ENCODE results near the gene ALG9.

ALG9 gene

DNA sequence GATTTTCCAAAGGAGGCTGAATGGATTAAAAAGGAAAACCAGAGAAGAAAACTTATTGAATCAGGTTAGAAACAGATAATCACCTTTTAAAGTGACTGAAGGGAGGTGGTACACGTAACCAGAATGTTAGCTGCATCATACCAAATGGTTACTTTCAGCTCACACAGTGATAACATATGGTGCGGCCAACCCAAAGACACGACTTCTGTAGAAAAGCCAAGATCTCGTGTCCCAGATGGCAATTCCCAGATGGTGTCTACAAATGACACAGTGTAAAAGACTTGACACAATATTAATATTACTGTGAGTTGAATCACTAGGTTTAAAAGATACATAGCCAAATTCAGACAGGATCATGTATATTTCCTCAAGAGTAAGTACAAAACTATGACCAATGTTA, 110.3 kb downstream of the ALG9 start:
- FAIRE-seq (no peak), DNase-seq (ENCODE audit: insufficient read length, low spot score) (no peak)
- TF ChIP-seq, protein P1, sequence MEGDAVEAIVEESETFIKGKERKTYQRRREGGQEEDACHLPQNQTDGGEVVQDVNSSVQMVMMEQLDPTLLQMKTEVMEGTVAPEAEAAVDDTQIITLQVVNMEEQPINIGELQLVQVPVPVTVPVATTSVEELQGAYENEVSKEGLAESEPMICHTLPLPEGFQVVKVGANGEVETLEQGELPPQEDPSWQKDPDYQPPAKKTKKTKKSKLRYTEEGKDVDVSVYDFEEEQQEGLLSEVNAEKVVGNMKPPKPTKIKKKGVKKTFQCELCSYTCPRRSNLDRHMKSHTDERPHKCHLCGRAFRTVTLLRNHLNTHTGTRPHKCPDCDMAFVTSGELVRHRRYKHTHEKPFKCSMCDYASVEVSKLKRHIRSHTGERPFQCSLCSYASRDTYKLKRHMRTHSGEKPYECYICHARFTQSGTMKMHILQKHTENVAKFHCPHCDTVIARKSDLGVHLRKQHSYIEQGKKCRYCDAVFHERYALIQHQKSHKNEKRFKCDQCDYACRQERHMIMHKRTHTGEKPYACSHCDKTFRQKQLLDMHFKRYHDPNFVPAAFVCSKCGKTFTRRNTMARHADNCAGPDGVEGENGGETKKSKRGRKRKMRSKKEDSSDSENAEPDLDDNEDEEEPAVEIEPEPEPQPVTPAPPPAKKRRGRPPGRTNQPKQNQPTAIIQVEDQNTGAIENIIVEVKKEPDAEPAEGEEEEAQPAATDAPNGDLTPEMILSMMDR (IDR thresholded peaks at IDR 0.05; ENCODE audit: insufficient read depth, missing control alignments) = no peak

DNA sequence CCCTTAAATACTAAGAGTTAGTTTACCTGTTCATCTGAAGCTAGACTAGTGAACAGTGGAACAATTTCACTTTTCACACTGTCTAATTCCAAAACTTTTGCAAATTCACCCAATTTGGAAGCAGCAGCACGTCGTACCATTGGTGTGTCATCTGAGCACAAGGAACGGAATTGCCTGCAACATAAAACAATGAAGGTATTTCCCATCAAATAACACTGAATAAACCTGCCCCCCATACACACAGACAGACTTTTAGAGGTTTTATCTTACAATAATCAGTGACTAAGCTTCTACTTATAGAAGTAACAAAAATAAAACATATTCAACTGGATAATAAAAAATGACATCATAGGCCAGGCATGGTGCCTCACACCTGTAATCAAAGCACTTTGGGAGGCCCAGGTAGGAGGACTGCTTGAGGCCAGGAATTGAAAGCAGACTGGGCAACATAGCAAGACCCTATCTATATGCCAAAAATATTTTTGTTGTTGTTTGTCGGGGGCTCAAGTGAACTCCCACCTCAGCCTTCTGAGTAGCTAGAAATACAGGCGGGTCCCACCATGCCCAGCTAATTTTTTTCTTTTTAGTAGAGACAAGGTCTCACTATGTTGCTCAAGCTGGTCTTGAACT, 111.5 kb downstream of the ALG9 start:
- no peak for DNase-seq (ENCODE audit: insufficient read length, low spot score)
- FAIRE-seq = no peak
- TF ChIP-seq, protein P1 (IDR thresholded peaks at IDR 0.05; ENCODE audit: insufficient read depth, missing control alignments) = no peak

GRCh38 chr11:111759376-111759775, 112.0 kb downstream of the ALG9 start:
- DNase-seq (ENCODE audit: insufficient read length, low spot score) = no peak
- no peak for FAIRE-seq
- TF ChIP-seq, protein P1 (IDR thresholded peaks at IDR 0.05; ENCODE audit: insufficient read depth, missing control alignments) = no peak

GRCh38 chr11:111756097-111756496, 115.3 kb downstream of the ALG9 start:
- DNase-seq (ENCODE audit: insufficient read length, low spot score) = no peak
- TF ChIP-seq, protein P1 (IDR thresholded peaks at IDR 0.05; ENCODE audit: insufficient read depth, missing control alignments) = no peak
- no peak for FAIRE-seq

- FAIRE-seq (no peak), DNase-seq (ENCODE audit: insufficient read length, low spot score) (no peak)
- TF ChIP-seq, protein P1 (IDR thresholded peaks at IDR 0.05; ENCODE audit: insufficient read depth, missing control alignments) = no peak
These were observed 121.7 kb downstream of the ALG9 start for GRCh38 chr11:111749646-111750045.

DNA sequence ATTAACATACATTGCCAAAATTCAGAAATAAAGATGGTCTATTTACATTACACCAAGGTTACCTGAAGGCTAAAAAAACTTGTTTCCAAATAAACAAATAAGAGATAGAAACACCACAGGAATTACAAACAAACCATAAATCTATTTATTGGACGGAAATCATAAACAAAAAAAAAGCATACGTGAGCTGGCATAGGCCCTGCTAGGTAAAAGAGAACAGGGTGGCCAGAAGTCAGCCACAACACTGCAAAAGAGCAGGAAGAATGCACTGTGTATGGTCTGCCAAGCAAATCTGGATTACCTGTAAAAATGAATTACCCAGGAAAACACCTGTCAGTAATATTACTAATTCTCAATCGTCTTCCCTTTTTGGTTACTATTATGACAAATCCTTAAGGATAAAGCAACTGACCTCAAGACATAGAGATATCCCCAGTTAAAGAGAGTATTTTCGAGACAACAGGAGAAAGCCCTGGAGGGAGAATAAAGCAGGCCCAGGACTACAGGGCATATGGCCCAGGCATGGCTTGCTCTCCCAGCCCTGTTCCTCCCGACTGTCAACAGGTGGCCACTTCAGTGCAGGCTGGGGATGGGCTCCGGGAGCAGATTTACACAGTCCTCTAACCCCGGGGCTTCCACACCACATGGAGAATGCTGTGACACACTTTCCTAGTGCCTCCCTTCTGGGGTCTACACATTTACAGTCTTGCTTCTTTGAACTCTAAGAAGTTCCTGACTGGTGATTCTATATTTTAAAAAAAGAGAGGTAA, 123.2 kb downstream of the ALG9 start:
- no peak for DNase-seq (ENCODE audit: insufficient read length, low spot score)
- no peak for FAIRE-seq
- TF ChIP-seq, protein P1 (IDR thresholded peaks at IDR 0.05; ENCODE audit: insufficient read depth, missing control alignments) = no peak
